Skeletal muscle tissue (tissue), 4 donors: ENCODE data around the gene HSD17B11. TPM values are rescaled to one million over a fixed set of nuclear protein-coding genes. Genes with fewer than 3 reads are reported as not detected.
A peak's percentile ranks its signal among the peaks of the same experiment; 100 is the strongest.
"Not testable (repeated sequence)": the region's sequence is repeated elsewhere in the genome, so short reads cannot be mapped to it uniquely, and the experiment has no call there.

Source experiments
- H3K27ac ChIP-seq: one replicate; pipeline ENCODE4 v1.7.0; 2013; ENCODE audit warnings: mild to moderate bottlenecking, low read depth, low read length, inconsistent platforms
- H3K27me3 ChIP-seq, 3 donors: one replicate each; pipeline ENCODE4 v1.7.0; 2013; ENCODE audit warnings: low read length in 3 of 3; ENCODE audit not compliant: control insufficient read depth in 3 of 3, insufficient read depth in 3 of 3
- H3K36me3 ChIP-seq, 3 donors: one replicate each; pipeline ENCODE4 v1.7.0; 2013; ENCODE audit warnings: low read length in 3 of 3; ENCODE audit not compliant: control insufficient read depth in 3 of 3, insufficient read depth in 3 of 3
- H3K4me1 ChIP-seq, 3 donors: one replicate each; pipeline ENCODE4 v1.7.0; 2013; ENCODE audit warnings: low read length in 3 of 3, mild to moderate bottlenecking in 3 of 3; ENCODE audit not compliant: control insufficient read depth in 3 of 3, insufficient read depth in 3 of 3
- H3K4me3 ChIP-seq, 3 donors: one replicate each; pipeline ENCODE4 v1.7.0; 2013; ENCODE audit warnings: low read length in 3 of 3
- H3K9ac ChIP-seq, 3 donors: one replicate each; pipeline ENCODE4 v1.7.0; 2013; ENCODE audit warnings: low read length in 3 of 3, mild to moderate bottlenecking in 3 of 3, moderate library complexity in 2 of 3, low read depth in 1 of 3
- H3K9me3 ChIP-seq, 3 donors: one replicate each; pipeline ENCODE4 v1.7.0; 2013; ENCODE audit warnings: low read length in 3 of 3; ENCODE audit not compliant: control insufficient read depth in 3 of 3
- total RNA-seq: library from RNA; depleted of rRNA; stranded (reverse); fragments of >200 nt; gene quantifications from one replicate; pipeline ENCODE4 v1.2.3, GENCODE V29; 2014
- donor health status: Osteomylitis.

The HSD17B11 gene
- total RNA-seq, 1 donor from 2014 or later: 28.2 TPM

DNA sequence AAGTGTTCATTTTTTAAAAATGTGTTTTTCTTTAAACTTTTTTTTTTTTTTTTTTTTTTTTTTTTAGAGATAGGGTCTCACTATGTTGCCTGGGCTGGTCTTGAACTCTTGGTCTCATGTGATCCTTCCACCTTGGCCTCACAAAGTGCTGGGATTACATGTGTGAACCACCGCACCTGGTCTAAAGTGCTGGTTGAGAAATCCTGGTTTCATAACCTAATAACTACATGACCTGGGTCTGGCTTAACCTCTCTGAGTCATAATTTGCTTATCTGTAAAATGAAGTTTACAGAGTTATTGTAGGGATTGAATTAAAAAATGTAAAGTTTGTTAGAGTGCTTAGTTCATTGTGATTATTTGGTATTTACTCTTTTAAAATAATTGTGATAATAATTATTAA is 73.5 kb downstream of the HSD17B11 start:
- H3K4me1 ChIP-seq: peaks cover 0 to 2% (median 2%) of the 10 kb centered on the region in 3 donors
- no peaks in the 10 kb centered on the region for H3K9me3 ChIP-seq
- H3K36me3 ChIP-seq: no peaks in the 10 kb centered on the region
- no peak overlapping the region for H3K4me3 ChIP-seq
- H3K27ac ChIP-seq: no peak overlapping the region
- H3K9ac ChIP-seq: no peak overlapping the region
- H3K27me3 ChIP-seq: no peaks in the 10 kb centered on the region

DNA sequence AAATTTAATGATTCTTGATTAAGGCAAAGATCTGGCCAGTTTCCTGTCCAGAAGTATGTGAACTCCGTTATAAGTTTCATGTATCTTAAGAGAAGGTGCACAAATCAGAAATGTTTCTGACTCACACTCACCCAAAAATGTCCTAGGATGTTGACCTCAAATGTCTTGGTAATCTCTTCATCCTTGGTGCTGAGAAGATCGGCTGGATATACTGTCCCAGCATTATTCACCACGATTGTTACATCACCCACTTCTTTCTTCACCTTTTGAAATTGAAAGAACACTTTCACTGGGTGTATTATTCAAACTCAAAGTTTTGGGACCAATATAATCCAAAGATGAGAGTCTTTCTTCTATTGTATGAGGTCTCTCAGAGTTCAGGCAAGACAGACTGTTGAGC is 74.0 kb downstream of the HSD17B11 start:
- no peak overlapping the region for H3K4me3 ChIP-seq
- H3K27ac ChIP-seq: no peak overlapping the region
- no peaks in the 10 kb centered on the region for H3K9me3 ChIP-seq
- no peak overlapping the region for H3K9ac ChIP-seq
- H3K4me1 ChIP-seq: peaks cover 0 to 2% (median 2%) of the 10 kb centered on the region in 3 donors
- H3K36me3 ChIP-seq: no peaks in the 10 kb centered on the region
- no peaks in the 10 kb centered on the region for H3K27me3 ChIP-seq

DNA sequence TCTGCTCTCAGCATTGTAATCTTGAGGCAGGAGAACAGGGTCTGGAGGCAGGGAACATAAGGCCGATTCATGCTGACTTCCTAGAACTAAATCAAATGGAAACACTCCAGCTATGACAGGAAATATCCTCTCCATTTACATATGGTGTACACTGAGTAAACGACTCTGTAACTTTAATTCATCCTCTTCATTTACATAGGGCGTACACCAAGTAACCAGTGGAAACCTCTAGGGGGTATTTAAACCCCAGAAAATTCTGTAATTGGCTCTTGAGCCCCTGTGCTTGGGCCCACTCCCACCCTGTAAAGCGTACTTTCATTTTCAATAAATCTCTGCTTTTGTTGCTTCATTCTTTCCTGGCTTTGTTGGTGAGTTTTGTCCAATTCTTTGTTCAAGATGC is 76.0 kb downstream of the HSD17B11 start:
- H3K9ac ChIP-seq, H3K27me3 ChIP-seq, H3K36me3 ChIP-seq, H3K4me3 ChIP-seq, H3K4me1 ChIP-seq, H3K9me3 ChIP-seq: not testable (repeated sequence)
- H3K27ac ChIP-seq: peak overlapping the region; percentile 31

DNA sequence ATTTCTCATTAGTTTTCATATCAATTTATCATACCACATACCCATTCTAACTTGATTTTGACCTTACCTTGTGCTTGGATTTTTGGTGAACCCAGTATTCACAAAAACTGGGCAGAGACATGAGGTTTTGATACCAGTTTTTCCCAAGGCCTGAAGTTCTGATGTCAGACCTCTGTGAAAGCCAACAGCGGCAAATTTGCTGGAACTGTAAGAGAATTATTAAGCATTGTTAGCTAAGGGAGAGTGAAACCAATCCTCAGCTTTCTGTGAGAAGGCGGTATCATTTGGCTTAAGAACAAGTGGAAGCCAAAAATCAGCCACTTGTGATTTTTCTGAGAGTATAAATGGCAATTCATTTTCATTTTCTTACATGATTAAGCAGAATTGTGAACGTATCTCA is 77.2 kb downstream of the HSD17B11 start:
- Histone ChIP-seq H3K4me3 (no peak overlapping the region), H3K36me3 (no peaks in the 10 kb centered on the region), H3K27me3 (no peaks in the 10 kb centered on the region), H3K27ac (no peak overlapping the region), H3K9me3 (no peaks in the 10 kb centered on the region), H3K9ac (no peak overlapping the region), H3K4me1 (peaks cover 0 to 2% (median 2%) of the 10 kb centered on the region in 3 donors)

DNA sequence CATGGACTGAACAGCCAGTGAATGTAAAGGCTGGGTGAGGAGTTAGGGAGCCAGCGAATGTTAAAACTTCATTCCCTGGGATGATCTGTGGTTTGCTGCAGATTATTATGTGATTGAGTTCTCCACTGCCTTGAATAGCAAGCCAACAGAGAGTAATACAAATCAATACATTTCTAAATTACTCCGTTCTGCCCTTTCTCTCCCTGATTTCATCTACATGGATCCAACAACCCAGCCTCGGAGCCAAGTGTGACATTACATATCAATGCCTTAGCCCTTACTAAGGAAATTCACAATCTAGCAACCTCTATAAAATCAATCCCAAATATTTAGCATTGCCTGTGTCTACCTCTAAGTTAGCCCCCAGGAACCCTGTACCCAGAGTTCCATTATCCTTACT is 79.3 kb downstream of the HSD17B11 start:
- no peak overlapping the region for H3K4me3 ChIP-seq
- no peak overlapping the region for H3K27ac ChIP-seq

DNA sequence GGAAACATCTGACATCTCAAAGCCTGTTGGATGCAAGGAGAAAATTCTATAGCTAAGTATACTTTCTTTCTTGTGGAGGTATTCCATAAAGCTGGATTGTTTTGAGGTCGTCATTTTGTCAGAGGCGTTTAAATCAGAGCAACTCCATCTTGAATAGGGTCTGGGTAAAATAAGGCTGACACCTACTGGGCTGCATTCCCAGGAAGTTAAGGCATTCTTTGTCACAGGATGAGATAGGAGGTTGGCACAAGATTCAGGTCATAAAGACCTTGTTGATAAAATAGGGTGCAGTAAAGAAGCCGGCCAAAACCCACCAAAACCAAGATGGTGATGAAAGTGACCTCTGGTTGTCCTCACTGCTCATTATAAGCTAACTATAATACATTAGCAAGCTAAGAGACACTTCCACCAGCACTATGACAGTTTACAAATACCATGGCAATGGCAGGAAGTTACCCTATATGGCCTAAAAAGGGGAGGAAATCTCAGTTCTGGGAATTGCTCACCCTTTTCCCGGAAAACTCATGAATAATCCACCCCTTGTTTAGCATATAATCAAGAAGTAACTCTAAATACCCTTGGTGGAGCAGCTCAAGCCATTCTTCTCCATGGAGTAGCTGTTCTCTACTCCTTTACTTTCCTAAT is 80.2 kb downstream of the HSD17B11 start:
- Histone ChIP-seq H3K27ac (no peak overlapping the region), H3K4me3 (no peak overlapping the region), H3K36me3 (no peaks in the 10 kb centered on the region), H3K27me3 (no peaks in the 10 kb centered on the region), H3K9me3 (no peaks in the 10 kb centered on the region), H3K4me1 (peaks cover 0 to 2% (median 2%) of the 10 kb centered on the region in 3 donors), H3K9ac (no peak overlapping the region)

More for the DNA sequence above, 79.3 kb downstream of the HSD17B11 start:
- Histone ChIP-seq H3K9ac (no peak overlapping the region), H3K36me3 (no peaks in the 10 kb centered on the region), H3K4me1 (peaks cover 0 to 2% (median 2%) of the 10 kb centered on the region in 3 donors), H3K9me3 (no peaks in the 10 kb centered on the region), H3K27me3 (no peaks in the 10 kb centered on the region)

DNA sequence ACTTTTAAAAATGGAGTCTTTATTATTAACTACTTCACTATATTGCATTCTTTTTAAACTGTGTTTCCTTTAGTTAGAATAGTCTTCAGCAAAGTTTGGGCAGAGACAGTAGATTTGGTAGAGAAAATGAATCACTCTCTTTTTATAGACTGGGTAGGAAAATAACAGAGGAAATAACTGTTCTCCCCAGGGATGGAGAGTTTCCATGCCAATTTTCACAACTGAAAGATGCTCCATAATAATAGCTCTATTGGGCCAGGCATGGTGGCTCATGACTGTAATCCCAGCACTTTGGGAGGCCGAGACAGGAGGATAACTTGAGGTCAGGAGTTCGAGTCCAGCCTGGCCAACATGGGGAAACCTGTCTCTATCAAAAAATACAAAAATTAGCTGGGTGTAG is 81.4 kb downstream of the HSD17B11 start:
- Histone ChIP-seq H3K4me3 (no peak overlapping the region), H3K4me1 (peaks cover 0 to 2% (median 2%) of the 10 kb centered on the region in 3 donors), H3K9me3 (no peaks in the 10 kb centered on the region), H3K27ac (no peak overlapping the region), H3K9ac (no peak overlapping the region), H3K36me3 (no peaks in the 10 kb centered on the region), H3K27me3 (no peaks in the 10 kb centered on the region)

DNA sequence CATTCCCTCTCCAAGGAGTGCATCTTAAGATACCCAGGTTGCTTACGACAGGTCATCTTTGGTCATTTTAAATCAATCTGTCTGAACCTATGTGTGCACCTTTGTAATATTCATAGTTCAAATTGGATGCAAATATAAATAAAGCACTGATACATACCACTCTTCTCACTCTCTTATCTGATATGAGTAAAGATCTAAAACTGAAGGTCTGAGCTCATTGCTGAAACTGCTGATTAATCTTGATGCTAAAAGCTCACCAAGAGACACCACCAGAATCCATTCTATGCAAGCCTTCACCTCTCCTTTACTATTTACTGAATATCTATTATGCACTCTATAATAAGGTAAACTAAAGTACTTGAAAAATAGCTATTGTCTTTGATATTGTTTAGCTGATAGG is 84.9 kb downstream of the HSD17B11 start:
- Histone ChIP-seq H3K4me1 (no peaks in the 10 kb centered on the region), H3K27me3 (no peaks in the 10 kb centered on the region), H3K9me3 (no peaks in the 10 kb centered on the region), H3K4me3 (no peak overlapping the region), H3K36me3 (no peaks in the 10 kb centered on the region), H3K9ac (no peak overlapping the region), H3K27ac (no peak overlapping the region)

DNA sequence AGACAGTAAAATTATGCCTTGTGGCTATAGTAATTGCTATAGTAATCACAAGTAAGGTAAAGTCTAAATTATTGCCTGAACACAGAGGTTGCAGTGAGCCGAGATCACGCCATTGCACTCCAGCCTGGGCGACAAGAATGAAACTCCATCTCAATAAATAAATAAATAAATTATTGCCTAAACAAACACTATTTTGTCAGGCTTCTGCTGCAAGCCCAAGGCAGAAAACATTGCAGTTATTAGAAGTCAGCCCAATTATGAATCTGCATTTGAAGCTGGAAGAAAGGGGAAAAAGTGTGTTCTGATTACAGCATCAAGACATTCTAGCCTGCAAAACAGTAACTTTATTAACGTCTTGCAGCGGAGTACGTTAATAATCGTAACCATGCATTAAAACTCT is 85.4 kb downstream of the HSD17B11 start:
- Histone ChIP-seq H3K36me3 (no peaks in the 10 kb centered on the region), H3K27ac (no peak overlapping the region), H3K4me1 (no peaks in the 10 kb centered on the region), H3K27me3 (no peaks in the 10 kb centered on the region), H3K9me3 (no peaks in the 10 kb centered on the region), H3K4me3 (no peak overlapping the region), H3K9ac (no peak overlapping the region)

DNA sequence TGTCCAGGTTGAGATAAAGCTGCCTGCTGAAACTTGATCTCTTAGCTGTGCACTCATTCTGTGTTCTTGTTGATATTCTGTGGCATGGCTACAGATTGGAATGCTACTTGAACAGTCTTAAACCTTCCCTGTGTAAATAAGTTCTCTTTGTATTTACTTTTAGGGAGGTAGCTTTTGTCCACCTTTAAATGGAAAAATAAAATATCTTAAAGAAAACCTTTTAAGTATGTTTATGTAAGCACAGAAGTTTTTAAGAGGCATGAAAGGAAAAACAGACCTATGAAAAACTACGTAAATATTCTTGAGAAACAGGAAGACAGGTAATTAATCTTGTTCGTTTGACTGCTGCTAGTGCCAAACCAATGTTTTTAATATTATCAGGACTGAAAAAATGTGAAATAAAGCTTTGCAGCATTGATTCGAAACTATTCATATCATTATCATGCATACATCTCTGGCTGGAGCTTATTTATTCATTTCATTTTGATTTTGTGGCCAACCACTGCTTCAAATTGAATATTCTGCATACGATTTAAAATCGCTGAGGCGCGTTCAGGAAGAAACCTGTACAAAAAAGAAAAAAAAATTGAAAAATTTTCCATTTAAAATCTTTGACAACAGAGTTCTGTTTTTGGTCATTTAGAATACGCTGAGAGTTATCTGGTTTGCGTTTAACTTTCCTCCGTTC is 86.1 kb downstream of the HSD17B11 start:
- Histone ChIP-seq H3K27me3 (no peaks in the 10 kb centered on the region), H3K9me3 (no peaks in the 10 kb centered on the region), H3K27ac (no peak overlapping the region), H3K36me3 (no peaks in the 10 kb centered on the region), H3K4me1 (no peaks in the 10 kb centered on the region), H3K4me3 (no peak overlapping the region), H3K9ac (no peak overlapping the region)
